ENCODE data around the gene COL27A1.

The COL27A1 gene

DNA sequence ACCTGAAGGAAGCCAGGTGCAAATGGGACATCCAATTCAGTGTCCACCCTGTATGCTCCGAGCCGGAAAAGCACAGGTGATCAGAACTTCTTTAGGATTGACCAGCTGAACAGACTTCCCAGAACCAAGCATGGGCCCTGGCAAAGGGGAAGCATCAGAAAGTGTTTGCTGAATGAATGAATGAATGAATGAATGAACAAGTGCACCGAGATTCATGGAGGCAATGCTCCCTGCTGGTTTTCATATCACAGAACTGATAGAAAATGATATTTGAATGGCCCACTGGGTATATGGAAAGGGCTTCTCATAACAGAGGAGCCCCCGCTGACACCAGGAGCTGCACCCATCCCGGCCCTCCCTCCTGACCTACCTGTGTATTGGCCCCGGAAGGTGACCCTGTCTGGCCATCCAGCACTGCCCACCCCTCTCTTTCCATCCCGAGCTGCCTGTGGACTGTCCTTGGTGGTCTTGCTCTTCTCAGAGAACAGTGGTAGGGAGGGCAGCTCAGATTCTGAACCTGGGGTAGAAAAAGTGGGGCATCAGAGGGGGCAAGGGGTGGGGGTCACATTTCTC is 190.2 kb downstream of the COL27A1 start:
- ATAC-seq = no peak
- no peak for TF ChIP-seq BACH2 (CRISPR knock-in tag; IDR thresholded peaks at IDR 0.05; ENCODE audit: borderline replicate concordance)
- TF ChIP-seq, protein P1, sequence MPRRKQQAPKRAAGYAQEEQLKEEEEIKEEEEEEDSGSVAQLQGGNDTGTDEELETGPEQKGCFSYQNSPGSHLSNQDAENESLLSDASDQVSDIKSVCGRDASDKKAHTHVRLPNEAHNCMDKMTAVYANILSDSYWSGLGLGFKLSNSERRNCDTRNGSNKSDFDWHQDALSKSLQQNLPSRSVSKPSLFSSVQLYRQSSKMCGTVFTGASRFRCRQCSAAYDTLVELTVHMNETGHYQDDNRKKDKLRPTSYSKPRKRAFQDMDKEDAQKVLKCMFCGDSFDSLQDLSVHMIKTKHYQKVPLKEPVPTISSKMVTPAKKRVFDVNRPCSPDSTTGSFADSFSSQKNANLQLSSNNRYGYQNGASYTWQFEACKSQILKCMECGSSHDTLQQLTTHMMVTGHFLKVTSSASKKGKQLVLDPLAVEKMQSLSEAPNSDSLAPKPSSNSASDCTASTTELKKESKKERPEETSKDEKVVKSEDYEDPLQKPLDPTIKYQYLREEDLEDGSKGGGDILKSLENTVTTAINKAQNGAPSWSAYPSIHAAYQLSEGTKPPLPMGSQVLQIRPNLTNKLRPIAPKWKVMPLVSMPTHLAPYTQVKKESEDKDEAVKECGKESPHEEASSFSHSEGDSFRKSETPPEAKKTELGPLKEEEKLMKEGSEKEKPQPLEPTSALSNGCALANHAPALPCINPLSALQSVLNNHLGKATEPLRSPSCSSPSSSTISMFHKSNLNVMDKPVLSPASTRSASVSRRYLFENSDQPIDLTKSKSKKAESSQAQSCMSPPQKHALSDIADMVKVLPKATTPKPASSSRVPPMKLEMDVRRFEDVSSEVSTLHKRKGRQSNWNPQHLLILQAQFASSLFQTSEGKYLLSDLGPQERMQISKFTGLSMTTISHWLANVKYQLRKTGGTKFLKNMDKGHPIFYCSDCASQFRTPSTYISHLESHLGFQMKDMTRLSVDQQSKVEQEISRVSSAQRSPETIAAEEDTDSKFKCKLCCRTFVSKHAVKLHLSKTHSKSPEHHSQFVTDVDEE (CRISPR knock-in tag; IDR thresholded peaks at IDR 0.05) = no peak
- TF ChIP-seq TOX (CRISPR knock-in tag; IDR thresholded peaks at IDR 0.05; ENCODE audit: borderline replicate concordance) = no peak
- TF ChIP-seq TCF4 (CRISPR knock-in tag; IDR thresholded peaks at IDR 0.05; ENCODE audit: borderline replicate concordance) = no peak
- no peak for TF ChIP-seq ZFP30 (CRISPR knock-in tag; IDR thresholded peaks at IDR 0.05)
- TF ChIP-seq ZFP3 (CRISPR knock-in tag; IDR thresholded peaks at IDR 0.05) = no peak
- TF ChIP-seq, protein P2, sequence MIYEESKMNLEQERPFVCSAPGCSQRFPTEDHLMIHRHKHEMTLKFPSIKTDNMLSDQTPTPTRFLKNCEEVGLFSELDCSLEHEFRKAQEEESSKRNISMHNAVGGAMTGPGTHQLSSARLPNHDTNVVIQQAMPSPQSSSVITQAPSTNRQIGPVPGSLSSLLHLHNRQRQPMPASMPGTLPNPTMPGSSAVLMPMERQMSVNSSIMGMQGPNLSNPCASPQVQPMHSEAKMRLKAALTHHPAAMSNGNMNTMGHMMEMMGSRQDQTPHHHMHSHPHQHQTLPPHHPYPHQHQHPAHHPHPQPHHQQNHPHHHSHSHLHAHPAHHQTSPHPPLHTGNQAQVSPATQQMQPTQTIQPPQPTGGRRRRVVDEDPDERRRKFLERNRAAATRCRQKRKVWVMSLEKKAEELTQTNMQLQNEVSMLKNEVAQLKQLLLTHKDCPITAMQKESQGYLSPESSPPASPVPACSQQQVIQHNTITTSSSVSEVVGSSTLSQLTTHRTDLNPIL (CRISPR knock-in tag; IDR thresholded peaks at IDR 0.05; ENCODE audit: low read depth) = no peak
- TF ChIP-seq, protein P3, sequence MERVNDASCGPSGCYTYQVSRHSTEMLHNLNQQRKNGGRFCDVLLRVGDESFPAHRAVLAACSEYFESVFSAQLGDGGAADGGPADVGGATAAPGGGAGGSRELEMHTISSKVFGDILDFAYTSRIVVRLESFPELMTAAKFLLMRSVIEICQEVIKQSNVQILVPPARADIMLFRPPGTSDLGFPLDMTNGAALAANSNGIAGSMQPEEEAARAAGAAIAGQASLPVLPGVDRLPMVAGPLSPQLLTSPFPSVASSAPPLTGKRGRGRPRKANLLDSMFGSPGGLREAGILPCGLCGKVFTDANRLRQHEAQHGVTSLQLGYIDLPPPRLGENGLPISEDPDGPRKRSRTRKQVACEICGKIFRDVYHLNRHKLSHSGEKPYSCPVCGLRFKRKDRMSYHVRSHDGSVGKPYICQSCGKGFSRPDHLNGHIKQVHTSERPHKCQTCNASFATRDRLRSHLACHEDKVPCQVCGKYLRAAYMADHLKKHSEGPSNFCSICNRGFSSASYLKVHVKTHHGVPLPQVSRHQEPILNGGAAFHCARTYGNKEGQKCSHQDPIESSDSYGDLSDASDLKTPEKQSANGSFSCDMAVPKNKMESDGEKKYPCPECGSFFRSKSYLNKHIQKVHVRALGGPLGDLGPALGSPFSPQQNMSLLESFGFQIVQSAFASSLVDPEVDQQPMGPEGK (CRISPR knock-in tag; IDR thresholded peaks at IDR 0.05; ENCODE audit: borderline replicate concordance) = no peak
- no peak for TF ChIP-seq ZNF8 (CRISPR knock-in tag; IDR thresholded peaks at IDR 0.05)
- no peak for TF ChIP-seq ISL1 (CRISPR knock-in tag; IDR thresholded peaks at IDR 0.05)
- no peak for TF ChIP-seq ESRRG (CRISPR knock-in tag; IDR thresholded peaks at IDR 0.05)
- TF ChIP-seq ZNF565 (CRISPR knock-in tag; conservative IDR thresholded peaks at IDR 0.05; ENCODE audit: low read depth) = no peak
- TF ChIP-seq GLIS3 (CRISPR knock-in tag; IDR thresholded peaks at IDR 0.05) = no peak
- TF ChIP-seq, protein P4, sequence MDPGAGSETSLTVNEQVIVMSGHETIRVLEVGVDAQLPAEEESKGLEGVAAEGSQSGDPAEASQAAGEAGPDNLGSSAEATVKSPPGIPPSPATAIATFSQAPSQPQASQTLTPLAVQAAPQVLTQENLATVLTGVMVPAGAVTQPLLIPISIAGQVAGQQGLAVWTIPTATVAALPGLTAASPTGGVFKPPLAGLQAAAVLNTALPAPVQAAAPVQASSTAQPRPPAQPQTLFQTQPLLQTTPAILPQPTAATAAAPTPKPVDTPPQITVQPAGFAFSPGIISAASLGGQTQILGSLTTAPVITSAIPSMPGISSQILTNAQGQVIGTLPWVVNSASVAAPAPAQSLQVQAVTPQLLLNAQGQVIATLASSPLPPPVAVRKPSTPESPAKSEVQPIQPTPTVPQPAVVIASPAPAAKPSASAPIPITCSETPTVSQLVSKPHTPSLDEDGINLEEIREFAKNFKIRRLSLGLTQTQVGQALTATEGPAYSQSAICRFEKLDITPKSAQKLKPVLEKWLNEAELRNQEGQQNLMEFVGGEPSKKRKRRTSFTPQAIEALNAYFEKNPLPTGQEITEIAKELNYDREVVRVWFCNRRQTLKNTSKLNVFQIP (CRISPR knock-in tag; IDR thresholded peaks at IDR 0.05; ENCODE audit: borderline replicate concordance, low read depth) = no peak
- TF ChIP-seq OSR1 (CRISPR knock-in tag; IDR thresholded peaks at IDR 0.05) = no peak

DNA sequence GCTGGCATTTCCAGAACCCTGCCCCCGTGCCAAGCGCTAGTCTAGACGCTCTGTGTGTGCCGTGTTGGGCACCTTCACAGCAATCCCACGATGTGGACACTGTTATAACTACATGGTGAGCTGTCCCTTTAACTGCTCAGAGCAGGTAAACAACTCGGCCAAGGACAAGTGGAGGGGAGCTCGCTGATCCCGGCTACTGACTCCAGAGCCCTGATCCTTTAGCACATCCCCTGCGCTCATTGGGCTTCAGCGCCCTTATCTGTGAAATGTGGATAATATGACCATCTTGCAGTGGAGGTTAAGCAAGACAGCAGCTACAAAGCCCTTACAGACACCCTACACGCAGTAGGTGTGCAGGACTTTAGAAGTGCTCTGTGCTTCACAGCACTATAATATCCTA is 190.8 kb downstream of the COL27A1 start:
- no peak for ATAC-seq

DNA sequence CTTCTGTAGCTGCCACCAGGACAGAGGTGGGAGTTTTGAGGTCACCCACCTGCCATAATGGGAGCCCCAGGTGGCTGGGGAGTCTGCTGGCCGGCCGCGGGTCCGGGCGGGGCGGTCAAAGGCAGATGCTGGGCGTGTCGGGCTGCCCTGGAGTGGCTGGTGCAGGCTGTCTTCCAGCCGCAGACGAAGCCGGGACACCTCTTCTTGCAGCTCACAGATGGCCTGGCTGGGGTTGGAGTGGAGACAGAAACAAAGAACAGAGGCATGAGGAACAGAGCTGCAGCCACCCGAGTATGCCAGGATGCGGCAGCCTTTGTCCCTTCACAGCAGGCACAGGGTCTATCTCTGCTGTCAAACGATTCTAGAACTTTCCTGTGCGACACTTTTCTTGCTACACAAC is 192.3 kb downstream of the COL27A1 start:
- ATAC-seq = no peak
- no peak for TF ChIP-seq TCF4 (CRISPR knock-in tag; IDR thresholded peaks at IDR 0.05; ENCODE audit: borderline replicate concordance)
- no peak for TF ChIP-seq ZFP30 (CRISPR knock-in tag; IDR thresholded peaks at IDR 0.05)
- no peak for TF ChIP-seq ZFP3 (CRISPR knock-in tag; IDR thresholded peaks at IDR 0.05)
- TF ChIP-seq ZNF565 (CRISPR knock-in tag; conservative IDR thresholded peaks at IDR 0.05; ENCODE audit: low read depth) = no peak
- no peak for TF ChIP-seq SNAI2 (CRISPR knock-in tag; IDR thresholded peaks at IDR 0.05)
- TF ChIP-seq, protein P3 (CRISPR knock-in tag; IDR thresholded peaks at IDR 0.05; ENCODE audit: borderline replicate concordance) = no peak
- no peak for TF ChIP-seq OSR1 (CRISPR knock-in tag; IDR thresholded peaks at IDR 0.05)
- TF ChIP-seq RARB (CRISPR knock-in tag; IDR thresholded peaks at IDR 0.05) = no peak
- TF ChIP-seq ZNF70 (CRISPR knock-in tag; IDR thresholded peaks at IDR 0.05) = no peak
- TF ChIP-seq ESRRG (CRISPR knock-in tag; IDR thresholded peaks at IDR 0.05) = no peak
- TF ChIP-seq BACH2 (CRISPR knock-in tag; IDR thresholded peaks at IDR 0.05; ENCODE audit: borderline replicate concordance) = no peak
- TF ChIP-seq, protein P4 (CRISPR knock-in tag; IDR thresholded peaks at IDR 0.05; ENCODE audit: borderline replicate concordance, low read depth) = no peak
- TF ChIP-seq, protein P2 (CRISPR knock-in tag; IDR thresholded peaks at IDR 0.05; ENCODE audit: low read depth) = no peak
- no peak for TF ChIP-seq CSDC2 (CRISPR knock-in tag; IDR thresholded peaks at IDR 0.05)

More for the DNA sequence above, 190.8 kb downstream of the COL27A1 start:
- TF ChIP-seq RARB (CRISPR knock-in tag; IDR thresholded peaks at IDR 0.05) (no peak), ISL1 (CRISPR knock-in tag; IDR thresholded peaks at IDR 0.05) (no peak), TOX (CRISPR knock-in tag; IDR thresholded peaks at IDR 0.05; ENCODE audit: borderline replicate concordance) (no peak), GLIS3 (CRISPR knock-in tag; IDR thresholded peaks at IDR 0.05) (no peak), ZNF8 (CRISPR knock-in tag; IDR thresholded peaks at IDR 0.05) (no peak), SNAI2 (CRISPR knock-in tag; IDR thresholded peaks at IDR 0.05) (no peak), CSDC2 (CRISPR knock-in tag; IDR thresholded peaks at IDR 0.05) (no peak)
- TF ChIP-seq, protein P3 (CRISPR knock-in tag; IDR thresholded peaks at IDR 0.05; ENCODE audit: borderline replicate concordance) = no peak
